HG03025 (cell line): ENCODE data around the gene PPP4R1.

ENCODE experiments used
- ATAC-seq: cut with Tn5 transposase; IDR thresholded peaks from one replicate; pipeline ENCODE4 v1.9.1; 2021; ENCODE audit warnings: mild to moderate bottlenecking, moderate library complexity; ENCODE audit not compliant: unreplicated experiment, low FRiP score

The PPP4R1 gene

GRCh38 chr18:9520666-9521065, 93.7 kb downstream of the PPP4R1 start:
- no peak for ATAC-seq

DNA sequence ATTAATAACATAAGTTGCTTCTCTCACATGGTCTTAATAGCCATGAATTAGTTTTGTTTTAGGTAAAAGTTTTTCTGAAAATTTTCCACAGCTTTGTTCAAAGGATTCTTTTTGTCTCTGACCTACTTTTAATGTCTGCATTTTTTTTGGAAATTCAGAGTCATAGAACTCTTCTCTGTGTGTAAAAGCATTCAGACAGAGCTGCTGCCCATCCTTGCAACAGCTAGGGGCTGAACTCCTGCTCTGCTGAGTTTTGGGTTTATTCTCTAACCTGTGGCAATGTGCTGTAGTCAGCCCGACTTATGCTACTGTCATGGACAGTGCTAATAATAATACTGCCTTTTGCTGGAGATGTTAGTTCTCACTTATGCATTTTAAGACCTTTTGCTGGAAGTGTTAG, 95.0 kb downstream of the PPP4R1 start:
- ATAC-seq, result no peak

DNA sequence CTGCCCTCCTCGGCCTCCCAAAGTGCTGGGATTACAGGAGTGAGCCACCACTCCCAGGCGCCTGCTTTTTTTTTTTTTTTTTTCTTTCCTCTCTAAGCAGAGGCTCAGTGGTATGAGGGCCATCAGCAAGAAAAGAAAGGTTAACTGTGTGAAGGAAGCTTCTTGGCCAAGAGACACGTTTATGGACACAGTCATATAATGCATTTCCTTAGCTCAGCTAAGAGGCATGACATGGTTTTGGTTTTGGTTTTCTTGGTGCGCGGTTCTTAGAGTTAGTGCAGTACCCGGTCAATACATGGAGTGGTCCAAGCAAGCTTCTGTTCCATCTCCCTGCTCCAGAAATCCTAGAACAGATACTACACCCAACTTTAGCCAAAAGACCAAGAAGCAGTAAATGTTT, 96.5 kb downstream of the PPP4R1 start:
- ATAC-seq, result no peak

DNA sequence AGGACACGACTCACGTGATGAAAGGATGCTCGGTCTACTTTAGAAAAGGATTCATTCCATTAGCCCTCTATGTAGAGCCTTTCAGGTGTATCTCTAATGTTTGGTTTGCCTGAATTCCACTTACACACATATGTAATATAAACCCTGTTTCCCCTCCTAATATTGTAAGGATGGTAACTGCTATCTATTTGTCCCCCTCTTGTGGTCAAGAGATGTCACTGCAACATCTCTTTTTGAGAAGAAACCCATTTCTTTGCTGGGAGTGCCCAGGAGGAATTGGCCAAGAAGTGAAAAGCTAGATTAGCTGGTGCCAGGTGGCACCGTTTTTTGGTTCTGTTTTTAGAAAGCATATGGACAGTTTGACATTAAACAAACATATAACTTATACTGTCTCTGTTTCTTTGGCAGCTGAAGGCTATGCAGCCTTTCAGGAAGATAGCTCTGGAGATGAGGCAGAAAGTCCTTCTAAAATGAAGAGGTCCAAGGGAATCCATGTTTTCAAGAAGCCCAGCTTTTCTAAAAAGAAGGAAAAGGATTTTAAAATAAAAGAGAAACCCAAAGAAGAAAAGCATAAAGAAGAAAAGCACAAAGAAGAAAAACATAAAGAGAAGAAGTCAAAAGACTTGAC, 97.8 kb downstream of the PPP4R1 start:
- no peak for ATAC-seq

DNA sequence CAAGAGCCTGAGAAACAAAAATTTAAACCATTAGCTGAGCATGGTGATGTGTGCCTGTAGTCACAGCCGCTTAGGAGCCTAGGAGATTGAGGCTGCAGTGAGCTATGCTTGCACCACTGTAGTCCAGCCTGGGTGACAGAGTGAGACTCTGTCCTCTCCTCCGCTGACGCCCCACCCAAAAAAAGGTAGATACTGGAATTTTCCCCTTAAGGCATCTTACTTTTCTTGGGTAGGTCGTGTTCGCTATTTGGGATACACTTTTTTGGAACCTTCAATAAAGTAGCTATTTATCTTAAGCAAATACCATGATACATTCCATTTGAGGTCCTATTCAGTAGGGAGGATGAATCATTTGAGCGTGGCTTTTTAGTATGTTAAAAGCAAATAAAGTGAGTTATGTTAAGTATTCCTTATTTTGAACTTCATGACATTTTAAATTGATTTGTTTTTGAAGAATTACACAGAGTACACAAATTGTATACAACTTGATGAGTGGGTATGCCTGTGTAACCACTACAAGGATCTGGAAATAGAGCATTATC, 100.3 kb downstream of the PPP4R1 start:
- no peak for ATAC-seq

- ATAC-seq, result no peak
Observed at GRCh38 chr18:9508446-9509025, 105.8 kb downstream of the PPP4R1 start.

DNA sequence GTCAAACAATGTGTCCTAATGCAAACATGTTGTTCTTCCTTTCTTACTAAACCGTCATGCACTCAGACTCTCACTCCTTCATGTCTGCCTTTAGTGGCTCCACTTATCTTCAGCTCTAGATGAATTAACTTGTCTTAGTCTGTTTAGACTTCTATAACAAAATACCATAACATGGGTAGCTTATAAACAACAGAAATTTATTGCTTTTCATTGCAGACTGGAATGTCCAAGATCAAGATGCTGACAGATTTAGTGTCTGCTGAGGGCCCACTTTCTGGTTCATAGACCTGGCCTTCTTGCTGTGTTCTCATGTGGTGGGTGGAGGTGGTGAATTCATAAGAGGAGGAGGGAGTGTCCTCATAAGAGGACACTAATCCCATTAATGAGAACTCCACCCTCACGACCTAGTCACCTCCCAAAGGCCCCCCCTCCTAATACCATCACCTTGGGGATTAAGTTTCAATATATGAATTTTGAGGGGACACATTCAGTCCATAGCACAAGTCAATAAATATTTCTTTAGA, 106.7 kb downstream of the PPP4R1 start:
- ATAC-seq, result no peak

DNA sequence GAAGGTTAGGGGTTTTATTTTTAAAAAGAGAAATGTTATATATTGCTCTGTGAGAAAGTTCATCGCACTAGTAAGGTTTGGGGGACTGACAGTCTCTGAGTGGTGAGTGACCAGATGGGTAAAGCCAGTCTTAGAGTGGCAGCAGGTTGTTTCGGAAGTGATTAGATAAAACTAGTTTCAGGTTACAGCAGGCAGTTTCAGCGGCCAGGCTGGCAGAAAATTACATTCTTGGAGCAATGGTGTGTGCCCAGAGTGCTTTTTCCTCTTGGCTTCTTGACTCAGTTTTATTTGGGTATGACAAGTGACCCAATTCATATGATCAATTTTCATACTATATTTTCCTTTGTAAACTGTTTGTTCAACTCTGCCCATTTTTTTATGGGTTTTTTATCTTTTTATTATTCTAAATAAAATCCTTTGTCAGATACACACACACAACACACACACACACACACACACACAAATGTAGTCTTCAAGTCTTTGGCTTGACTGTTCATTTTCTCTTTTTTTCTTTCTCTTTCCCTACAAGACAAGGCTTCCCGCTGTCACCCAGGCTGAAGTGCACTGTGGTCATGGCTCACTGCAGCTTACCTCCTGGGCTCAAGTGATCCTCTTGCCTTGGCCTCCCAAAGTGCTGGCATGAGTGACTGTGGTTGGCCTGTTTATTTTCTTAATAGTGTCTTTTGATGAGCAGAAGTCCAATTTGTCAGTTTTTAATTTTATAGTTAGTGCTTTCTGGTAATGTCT, 108.1 kb downstream of the PPP4R1 start:
- ATAC-seq, result no peak
